KMS-11 (cell line): ENCODE results near the gene KCNG1.

Experiments
- H2AFZ ChIP-seq: fragments of 200-600 bp; sonication (generic); 2 replicates; pipeline ENCODE4 v1.6.1; 2016; ENCODE audit warnings: antibody characterized with exemption, mixed run types, low read depth
- H3K27ac ChIP-seq: fragments of 200-600 bp; sonication (generic); 2 replicates; pipeline ENCODE4 v1.6.1; 2016; ENCODE audit warnings: mild to moderate bottlenecking, mixed run types
- H3K27me3 ChIP-seq: fragments of 200-600 bp; sonication (generic); 2 replicates; pipeline ENCODE4 v1.6.1; 2017; ENCODE audit warnings: mild to moderate bottlenecking, low read depth, mixed run types, moderate library complexity; ENCODE audit not compliant: insufficient read depth
- H3K36me3 ChIP-seq: fragments of 200-600 bp; sonication (generic); 2 replicates; pipeline ENCODE4 v1.6.1; 2017; ENCODE audit warnings: mild to moderate bottlenecking, mixed run types; ENCODE audit not compliant: insufficient read depth
- H3K4me1 ChIP-seq: fragments of 200-600 bp; sonication (generic); 2 replicates; pipeline ENCODE4 v1.6.1; 2016; ENCODE audit warnings: mild to moderate bottlenecking, low read depth, mixed run types; ENCODE audit not compliant: poor library complexity, severe bottlenecking
- H3K4me2 ChIP-seq: fragments of 200-600 bp; sonication (generic); 2 replicates; pipeline ENCODE4 v1.7.0; 2016; ENCODE audit warnings: mild to moderate bottlenecking, mixed run types
- H3K4me3 ChIP-seq: fragments of 200-600 bp; sonication (generic); IDR thresholded peaks from 2 replicates; pipeline ENCODE4 v1.6.1; 2017; ENCODE audit warnings: low read depth, low read length, mixed read lengths; ENCODE audit not compliant: insufficient read depth
- H3K79me2 ChIP-seq: fragments of 200-600 bp; sonication (generic); 2 replicates; pipeline ENCODE4 v1.6.1; 2016; ENCODE audit warnings: low read depth, mixed run types; ENCODE audit not compliant: insufficient read depth
- H3K9ac ChIP-seq: fragments of 200-600 bp; sonication (generic); 2 replicates; pipeline ENCODE4 v1.6.1; 2016; ENCODE audit warnings: mild to moderate bottlenecking, mixed run types
- H4K20me1 ChIP-seq: fragments of 200-600 bp; sonication (generic); 2 replicates; pipeline ENCODE4 v1.6.1; 2016; ENCODE audit warnings: mild to moderate bottlenecking, mixed run types; ENCODE audit not compliant: insufficient read depth
- CTCF ChIP-seq: fragments of 200-600 bp; sonication (generic); conservative IDR thresholded peaks from 2 replicates; pipeline ENCODE4 v1.6.1; 2017; ENCODE audit warnings: low read depth, mild to moderate bottlenecking, antibody characterized with exemption, low read length, moderate library complexity, mixed read lengths

KCNG1 gene

DNA sequence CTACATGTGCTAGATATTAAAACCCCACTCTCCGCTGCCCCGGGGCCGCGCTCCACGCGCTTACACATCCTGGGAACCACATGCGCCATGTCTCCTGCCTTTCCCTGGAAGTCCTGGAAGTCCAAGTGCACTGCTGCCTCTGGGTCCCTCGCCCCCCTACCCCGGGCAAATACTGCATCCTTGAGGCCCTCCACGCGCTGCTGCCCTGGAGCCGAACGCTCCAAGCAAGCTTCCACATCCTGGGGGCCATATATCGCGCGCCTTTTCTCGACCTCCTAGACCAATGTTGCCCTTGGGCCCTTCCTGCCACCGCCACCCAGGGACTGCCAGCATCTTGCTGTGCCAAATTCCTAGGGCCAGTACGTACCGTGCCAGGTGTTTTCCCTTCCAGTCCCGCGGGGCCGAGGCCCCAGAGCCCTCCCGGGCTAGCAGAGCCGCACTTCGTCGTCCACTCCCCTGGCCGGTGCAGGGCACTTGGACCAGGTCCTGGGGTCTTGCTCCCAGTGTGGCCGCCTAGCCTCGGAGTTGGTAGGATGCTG is 779 bp upstream of the KCNG1 start:
- no peaks in the 10 kb centered on the region for H3K36me3 ChIP-seq
- no peak overlapping the region for H3K4me3 ChIP-seq
- no peak for TF ChIP-seq CTCF
- H3K27ac ChIP-seq = no peak overlapping the region
- H3K9ac ChIP-seq = no peak overlapping the region; the same call in 1 of the 2 replicates
- H3K79me2 ChIP-seq = no peaks in the 10 kb centered on the region
- H3K27me3 ChIP-seq = no peaks in the 10 kb centered on the region; the same call in 1 of the 2 replicates
- H3K4me1 ChIP-seq = no peaks in the 10 kb centered on the region
- no peaks in the 10 kb centered on the region for H4K20me1 ChIP-seq
- peak overlapping the region; percentile 60 for H3K4me2 ChIP-seq
- peak overlapping the region; percentile 80 for H2AFZ ChIP-seq

- TF ChIP-seq CTCF = no peak
- Histone ChIP-seq H3K4me2 (peak overlapping the region; percentile 60), H3K27ac (no peak overlapping the region), H3K79me2 (no peaks in the 10 kb centered on the region), H3K27me3 (no peaks in the 10 kb centered on the region; the same call in 1 of the 2 replicates), H3K9ac (peak overlapping the region; percentile 34; the same call in 1 of the 2 replicates), H4K20me1 (no peaks in the 10 kb centered on the region), H3K4me1 (no peaks in the 10 kb centered on the region), H2AFZ (peak overlapping the region; percentile 80), H3K4me3 (no peak overlapping the region), H3K36me3 (no peaks in the 10 kb centered on the region)
These were observed 592 bp downstream of the KCNG1 start for GRCh38 chr20:51022227-51022802.

GRCh38 chr20:51021067-51022025 is 1.6 kb downstream of the KCNG1 start:
- H3K9ac ChIP-seq = no peak overlapping the region
- no peaks in the 10 kb centered on the region for H3K4me1 ChIP-seq
- no peaks in the 10 kb centered on the region; the same call in 1 of the 2 replicates for H3K27me3 ChIP-seq
- no peaks in the 10 kb centered on the region for H4K20me1 ChIP-seq
- no peaks in the 10 kb centered on the region for H3K36me3 ChIP-seq
- H3K79me2 ChIP-seq = no peaks in the 10 kb centered on the region
- no peak overlapping the region for H3K4me3 ChIP-seq
- H3K27ac ChIP-seq = no peak overlapping the region
- no peak for TF ChIP-seq CTCF
- no peak overlapping the region for H2AFZ ChIP-seq
- no peak overlapping the region for H3K4me2 ChIP-seq

DNA sequence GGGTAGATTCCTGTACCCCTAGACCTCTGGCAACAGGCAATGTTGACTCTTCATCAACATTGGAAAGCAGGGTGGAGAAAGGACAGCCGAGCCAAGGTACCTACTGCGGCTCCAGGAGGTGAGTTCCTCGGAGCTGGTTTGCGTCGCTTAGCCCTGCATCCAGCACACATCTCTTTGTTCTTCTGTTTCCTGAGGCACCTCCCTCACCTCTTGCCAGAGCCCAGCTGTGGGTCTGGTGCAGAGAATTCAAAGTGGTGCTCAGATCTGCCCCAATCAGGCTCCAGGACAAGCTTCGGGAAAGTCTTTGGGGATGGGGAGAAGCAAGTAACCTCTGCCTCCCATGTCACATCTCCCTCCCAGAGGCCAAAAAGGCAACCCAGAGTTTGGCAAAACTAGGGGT is 2.2 kb downstream of the KCNG1 start:
- no peak overlapping the region for H3K9ac ChIP-seq
- no peak overlapping the region for H3K4me2 ChIP-seq
- no peaks in the 10 kb centered on the region for H3K79me2 ChIP-seq
- H4K20me1 ChIP-seq = no peaks in the 10 kb centered on the region
- no peak overlapping the region for H2AFZ ChIP-seq
- H3K27me3 ChIP-seq = no peaks in the 10 kb centered on the region; the same call in 1 of the 2 replicates
- no peak overlapping the region for H3K27ac ChIP-seq
- no peaks in the 10 kb centered on the region for H3K36me3 ChIP-seq
- no peaks in the 10 kb centered on the region for H3K4me1 ChIP-seq
- no peak for TF ChIP-seq CTCF
- no peak overlapping the region for H3K4me3 ChIP-seq
